ENCODE measurements around the gene CTCFL.
"Not testable (repeated sequence)": the region's sequence is repeated elsewhere in the genome, so short reads cannot be mapped to it uniquely, and the experiment has no call there.

The CTCFL gene

DNA sequence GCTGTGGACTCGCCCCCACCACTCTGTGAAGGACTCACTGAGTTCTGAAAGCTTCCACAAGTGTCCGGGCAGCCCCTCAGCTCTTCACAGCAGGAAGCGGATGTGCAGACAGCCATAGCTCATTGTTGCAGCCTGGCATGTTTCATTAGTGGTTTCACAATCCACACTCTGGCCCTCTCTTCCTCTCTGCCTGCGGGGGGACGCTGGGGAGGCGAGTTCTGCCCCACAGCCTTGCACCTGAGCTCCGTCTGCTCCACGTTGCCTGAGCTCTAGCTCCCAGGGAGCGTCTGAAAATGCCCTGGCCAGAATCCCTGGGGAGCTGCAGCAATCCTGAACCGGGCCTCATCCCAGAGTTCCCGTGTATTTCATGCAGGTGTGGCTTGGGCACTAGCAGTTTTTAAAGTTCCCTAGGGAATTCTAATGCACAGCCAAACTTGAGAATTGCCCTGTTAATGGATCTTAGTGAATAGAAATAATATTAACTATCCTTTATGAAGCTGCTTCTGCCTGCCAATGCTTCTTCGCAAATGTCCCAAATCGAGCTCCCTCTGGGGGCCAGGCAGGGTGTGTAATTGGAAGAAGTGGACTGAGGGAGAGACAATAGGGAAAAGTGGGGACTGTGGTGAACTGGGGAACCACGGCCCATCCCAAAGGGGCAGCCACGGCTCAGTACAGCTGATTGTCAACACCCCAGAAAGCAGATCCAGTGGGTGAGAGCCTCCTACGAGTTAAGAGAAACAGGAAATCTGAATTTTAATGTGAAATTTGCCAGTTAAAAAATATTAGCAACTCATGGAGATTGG is 51.5 kb downstream of the CTCFL start:
- Mint-ChIP-seq H3K36me3 (ENCODE audit: low read depth) (no peaks in the 10 kb centered on the region), H3K4me3 (no peak overlapping the region), H3K4me1 (peaks cover 68% of the 10 kb centered on the region), H3K27me3 (ENCODE audit: low read depth, poor library complexity) (peaks cover 58% of the 10 kb centered on the region), H3K27ac (peak overlapping the region; percentile 59), H3K9me3 (no peaks in the 10 kb centered on the region)
- TF ChIP-seq, protein P1, sequence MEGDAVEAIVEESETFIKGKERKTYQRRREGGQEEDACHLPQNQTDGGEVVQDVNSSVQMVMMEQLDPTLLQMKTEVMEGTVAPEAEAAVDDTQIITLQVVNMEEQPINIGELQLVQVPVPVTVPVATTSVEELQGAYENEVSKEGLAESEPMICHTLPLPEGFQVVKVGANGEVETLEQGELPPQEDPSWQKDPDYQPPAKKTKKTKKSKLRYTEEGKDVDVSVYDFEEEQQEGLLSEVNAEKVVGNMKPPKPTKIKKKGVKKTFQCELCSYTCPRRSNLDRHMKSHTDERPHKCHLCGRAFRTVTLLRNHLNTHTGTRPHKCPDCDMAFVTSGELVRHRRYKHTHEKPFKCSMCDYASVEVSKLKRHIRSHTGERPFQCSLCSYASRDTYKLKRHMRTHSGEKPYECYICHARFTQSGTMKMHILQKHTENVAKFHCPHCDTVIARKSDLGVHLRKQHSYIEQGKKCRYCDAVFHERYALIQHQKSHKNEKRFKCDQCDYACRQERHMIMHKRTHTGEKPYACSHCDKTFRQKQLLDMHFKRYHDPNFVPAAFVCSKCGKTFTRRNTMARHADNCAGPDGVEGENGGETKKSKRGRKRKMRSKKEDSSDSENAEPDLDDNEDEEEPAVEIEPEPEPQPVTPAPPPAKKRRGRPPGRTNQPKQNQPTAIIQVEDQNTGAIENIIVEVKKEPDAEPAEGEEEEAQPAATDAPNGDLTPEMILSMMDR (IDR thresholded peaks at IDR 0.05) = no peak
- DNase-seq = no peak

DNA sequence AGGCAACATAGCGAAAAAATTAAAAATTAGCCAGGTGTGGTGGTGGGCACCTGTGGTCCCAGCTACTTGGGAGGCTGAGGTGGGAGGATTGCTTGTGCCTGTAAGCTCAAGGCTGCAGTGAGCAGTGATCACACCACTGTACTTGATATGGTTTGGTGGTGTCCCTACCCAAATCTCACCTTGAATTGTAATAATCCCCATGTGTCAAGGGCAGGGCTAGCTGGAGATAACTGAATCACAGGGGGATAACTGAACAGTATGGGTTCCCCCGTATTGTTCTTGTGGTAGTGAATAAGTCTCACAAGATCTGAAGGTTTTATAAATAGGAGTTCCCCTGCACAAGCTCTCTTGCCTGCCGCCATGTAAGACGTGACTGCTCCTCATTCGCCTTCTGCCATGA is 52.5 kb downstream of the CTCFL start:
- peaks cover 60% of the 10 kb centered on the region for H3K27me3 Mint-ChIP-seq (ENCODE audit: low read depth, poor library complexity)
- not testable (repeated sequence) for H3K4me3 Mint-ChIP-seq; DNase-seq; H3K9me3 Mint-ChIP-seq; H3K36me3 Mint-ChIP-seq (ENCODE audit: low read depth); H3K27ac Mint-ChIP-seq
- H3K4me1 Mint-ChIP-seq = peaks cover 60% of the 10 kb centered on the region

DNA sequence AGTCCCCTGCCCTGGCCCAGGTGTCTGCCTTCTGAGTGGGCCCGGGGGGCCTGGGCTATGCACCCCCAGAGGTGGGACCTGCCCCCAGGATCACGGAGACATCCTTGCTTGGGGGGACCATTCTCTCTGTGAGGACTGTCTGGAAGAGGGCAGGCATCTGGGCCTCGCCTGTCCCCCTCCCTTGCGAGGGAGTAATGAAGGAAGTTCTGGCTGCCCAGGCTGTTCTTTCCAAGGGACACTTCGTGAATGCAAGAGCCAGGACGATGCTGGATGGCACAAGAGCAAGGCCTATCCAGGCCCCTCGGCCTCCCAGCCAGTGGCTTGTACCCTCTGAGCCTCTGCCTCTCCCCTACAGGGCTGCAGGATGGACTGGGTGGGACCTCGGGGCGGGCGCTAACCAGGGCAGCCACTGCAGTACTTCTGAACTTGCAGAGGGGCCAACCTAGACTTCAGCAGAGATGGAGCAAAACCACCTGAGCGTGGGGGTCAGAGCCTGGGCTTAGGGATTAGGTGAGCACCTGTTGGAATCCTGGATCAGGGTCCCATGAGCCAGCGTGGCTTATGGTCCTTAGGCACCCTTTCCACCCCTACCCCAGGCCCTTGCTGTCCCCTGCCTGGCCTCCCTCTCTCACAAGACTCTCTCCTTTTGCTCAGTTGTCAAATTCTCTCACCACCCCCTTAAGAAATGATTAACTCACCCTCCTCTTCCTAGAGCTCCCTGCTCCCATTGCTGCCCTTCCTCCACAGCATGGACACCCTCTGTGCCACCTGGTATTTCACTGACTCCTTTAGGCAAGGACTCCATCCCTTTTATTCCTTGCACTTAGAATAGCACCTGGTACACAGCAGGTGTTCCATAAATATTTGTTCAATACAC is 53.2 kb downstream of the CTCFL start:
- Mint-ChIP-seq H3K36me3 (ENCODE audit: low read depth) (no peaks in the 10 kb centered on the region), H3K4me1 (peaks cover 57% of the 10 kb centered on the region)

DNA sequence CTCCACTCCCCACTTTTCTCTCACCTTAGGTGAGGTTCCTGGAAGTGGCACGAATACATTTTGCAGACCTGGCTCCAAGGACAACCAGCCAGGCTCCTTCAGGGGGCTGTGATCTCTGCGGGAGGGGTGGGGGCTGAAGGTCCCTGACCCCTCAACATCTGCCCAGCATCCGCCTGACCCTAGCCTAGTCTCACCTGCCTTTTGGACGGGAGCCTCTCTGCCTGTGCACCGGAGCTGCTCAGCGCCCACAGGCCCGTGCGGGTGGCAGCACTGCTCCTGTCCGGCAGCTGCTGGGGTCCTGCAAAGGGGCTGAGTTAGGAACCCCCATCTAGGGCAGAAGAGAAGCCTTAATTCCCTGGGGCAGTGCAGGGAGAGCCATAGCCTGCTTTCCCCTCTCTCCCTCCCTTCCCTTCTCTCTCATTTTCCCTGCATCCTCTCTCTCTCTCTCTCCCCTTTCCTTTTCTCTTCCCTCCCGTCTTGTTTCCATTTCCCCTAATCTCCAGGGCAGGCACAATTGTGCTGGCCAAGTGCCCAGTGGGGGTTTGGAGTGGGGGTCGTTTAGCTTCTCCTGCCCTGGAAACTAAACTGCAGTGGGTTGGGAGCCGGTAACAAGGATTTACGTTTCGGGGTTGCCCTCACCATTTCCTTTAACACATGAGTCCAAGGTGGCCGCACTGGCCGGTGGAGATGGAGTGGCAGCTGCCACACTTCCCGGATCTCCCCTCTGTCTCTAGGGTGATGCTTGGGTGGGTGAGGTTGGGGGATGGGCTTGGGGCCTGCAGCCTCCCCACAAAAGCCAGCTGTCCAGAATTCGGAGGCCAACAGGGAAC is 54.1 kb downstream of the CTCFL start:
- TF ChIP-seq, protein P1 (IDR thresholded peaks at IDR 0.05) = no peak
- no peaks in the 10 kb centered on the region for H3K36me3 Mint-ChIP-seq (ENCODE audit: low read depth)
- no peak overlapping the region for H3K27ac Mint-ChIP-seq
- peaks cover 61% of the 10 kb centered on the region for H3K27me3 Mint-ChIP-seq (ENCODE audit: low read depth, poor library complexity)
- H3K9me3 Mint-ChIP-seq = no peaks in the 10 kb centered on the region
- DNase-seq = no peak
- peak overlapping the region; percentile 52 for H3K4me3 Mint-ChIP-seq
- peaks cover 61% of the 10 kb centered on the region for H3K4me1 Mint-ChIP-seq

More for the DNA sequence above, 53.2 kb downstream of the CTCFL start:
- TF ChIP-seq, protein P1 (IDR thresholded peaks at IDR 0.05) = no peak
- Mint-ChIP-seq H3K27me3 (ENCODE audit: low read depth, poor library complexity) (peaks cover 59% of the 10 kb centered on the region), H3K9me3 (no peaks in the 10 kb centered on the region), H3K4me3 (peak overlapping the region; percentile 56), H3K27ac (no peak overlapping the region)
- DNase-seq = no peak

DNA sequence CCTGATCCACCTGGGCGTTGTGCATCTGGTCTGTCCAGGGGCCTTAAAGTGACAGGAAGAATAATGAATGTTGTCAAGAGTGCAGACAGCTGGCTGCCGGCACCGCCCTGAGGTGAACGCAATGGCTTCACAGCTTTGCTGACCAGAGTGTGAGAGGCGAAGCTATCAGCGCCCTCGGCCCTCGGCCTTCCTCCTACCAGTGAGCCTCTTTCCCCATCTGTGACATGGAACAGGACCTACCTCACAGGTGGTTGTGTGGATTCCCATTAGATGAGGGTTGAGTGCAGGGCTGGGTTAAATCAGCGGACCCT is 54.8 kb downstream of the CTCFL start:
- no peaks in the 10 kb centered on the region for H3K9me3 Mint-ChIP-seq
- H3K27ac Mint-ChIP-seq = no peak overlapping the region
- H3K36me3 Mint-ChIP-seq (ENCODE audit: low read depth) = no peaks in the 10 kb centered on the region
- H3K27me3 Mint-ChIP-seq (ENCODE audit: low read depth, poor library complexity) = peaks cover 59% of the 10 kb centered on the region
- H3K4me3 Mint-ChIP-seq = peak overlapping the region; percentile 52
- H3K4me1 Mint-ChIP-seq = peaks cover 68% of the 10 kb centered on the region
- DNase-seq = no peak
- TF ChIP-seq, protein P1 (IDR thresholded peaks at IDR 0.05) = no peak

All from nephron progenitor cell (in vitro differentiated cells).